Activated CD8-positive, alpha-beta T cell treated with anti-CD3 and anti-CD28 coated beads for 36 hours (primary cell): ENCODE results near the gene MYH10. TPM values are rescaled to one million over a fixed set of nuclear protein-coding genes. Genes with fewer than 3 reads are reported as not detected.
A peak's percentile ranks its signal among the peaks of the same experiment; 100 is the strongest.

Source experiments
- ATAC-seq: fragments of 200-7000 bp; cut with Tn5 transposase; one replicate; pipeline ENCODE4 v1.10.0; 2021; ENCODE audit warnings: mild to moderate bottlenecking, moderate library complexity
- CTCF ChIA-PET: fragments of 350-600 bp; sonication (Branson Sonifier 250); formaldehyde crosslinking; loops from one replicate; lab custom pipeline; 2021; ENCODE audit warnings: antibody characterized with exemption; lab: Charles Lee
- POLR2A ChIA-PET: fragments of 350-600 bp; sonication (Branson Sonifier 250); formaldehyde crosslinking; loops from one replicate; lab custom pipeline; 2021; ENCODE audit warnings: antibody characterized with exemption; lab: Charles Lee
- DNase-seq: peaks from one replicate; pipeline ENCODE4 v3.0.0-alpha.2; 2020
- H3K27ac Mint-ChIP-seq: one replicate; pipeline ENCODE4 v1.8.0; 2021; ENCODE audit warnings: mild to moderate bottlenecking, mixed read lengths
- H3K27me3 Mint-ChIP-seq: one replicate; pipeline ENCODE4 v1.8.0; 2021; ENCODE audit warnings: mixed read lengths
- H3K36me3 Mint-ChIP-seq: one replicate; pipeline ENCODE4 v1.8.0; 2021; ENCODE audit warnings: low read depth, mixed read lengths
- H3K4me1 Mint-ChIP-seq: one replicate; pipeline ENCODE4 v1.8.0; 2021; ENCODE audit warnings: low read depth, mixed read lengths
- H3K4me3 Mint-ChIP-seq: one replicate; pipeline ENCODE4 v1.8.0; 2021; ENCODE audit warnings: mild to moderate bottlenecking, moderate library complexity, mixed read lengths
- H3K9me3 Mint-ChIP-seq: one replicate; pipeline ENCODE4 v1.8.0; 2021; ENCODE audit warnings: mixed read lengths
- intact Hi-C: fragments of 100-400 bp; cut with micrococcal nuclease; formaldehyde crosslinking; loops from one replicate; pipeline ENCODE4 v1.10.0; 2022
- total RNA-seq, 2 experiments: library from RNA; stranded (reverse); gene quantifications; one replicate each; pipeline ENCODE4 v1.2.3, GENCODE V29; 2021
- TF ChIP-seq, protein P1 (sequence below): fragments of 200-600 bp; IDR thresholded peaks from one replicate; pipeline ENCODE4 v1.8.0; 2022; ENCODE audit warnings: antibody characterized with exemption, mild to moderate bottlenecking

MYH10 gene
- total RNA-seq, 2 experiments from 2014 or later: 19.9 to 23.7 TPM

- peaks cover 12% of the 10 kb centered on the region for H3K36me3 Mint-ChIP-seq
- CTCF ChIA-PET: interaction anchor here (0.7 to 2.0 kb wide), 6 partner anchors 23 to 310 kb away, joined by 3 to 7 read pairs (median 4); partner anchors contain the start of gene CCDC42
- peaks cover 27% of the 10 kb centered on the region for H3K4me1 Mint-ChIP-seq
- intact Hi-C loops: no loop called here
- DNase-seq (peak; percentile 99), ATAC-seq (peak; percentile 97)
- TF ChIP-seq, protein P1, sequence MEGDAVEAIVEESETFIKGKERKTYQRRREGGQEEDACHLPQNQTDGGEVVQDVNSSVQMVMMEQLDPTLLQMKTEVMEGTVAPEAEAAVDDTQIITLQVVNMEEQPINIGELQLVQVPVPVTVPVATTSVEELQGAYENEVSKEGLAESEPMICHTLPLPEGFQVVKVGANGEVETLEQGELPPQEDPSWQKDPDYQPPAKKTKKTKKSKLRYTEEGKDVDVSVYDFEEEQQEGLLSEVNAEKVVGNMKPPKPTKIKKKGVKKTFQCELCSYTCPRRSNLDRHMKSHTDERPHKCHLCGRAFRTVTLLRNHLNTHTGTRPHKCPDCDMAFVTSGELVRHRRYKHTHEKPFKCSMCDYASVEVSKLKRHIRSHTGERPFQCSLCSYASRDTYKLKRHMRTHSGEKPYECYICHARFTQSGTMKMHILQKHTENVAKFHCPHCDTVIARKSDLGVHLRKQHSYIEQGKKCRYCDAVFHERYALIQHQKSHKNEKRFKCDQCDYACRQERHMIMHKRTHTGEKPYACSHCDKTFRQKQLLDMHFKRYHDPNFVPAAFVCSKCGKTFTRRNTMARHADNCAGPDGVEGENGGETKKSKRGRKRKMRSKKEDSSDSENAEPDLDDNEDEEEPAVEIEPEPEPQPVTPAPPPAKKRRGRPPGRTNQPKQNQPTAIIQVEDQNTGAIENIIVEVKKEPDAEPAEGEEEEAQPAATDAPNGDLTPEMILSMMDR: no peak
- peak within 1 kb of the TSS; percentile 86 for H3K4me3 Mint-ChIP-seq
- POLR2A ChIA-PET: interaction anchor here (0.8 to 1.3 kb wide), 2 partner anchors 16 to 52 kb away, joined by 3 to 5 read pairs; no protein-coding TSS in a partner anchor
- no peaks in the 10 kb centered on the region for H3K9me3 Mint-ChIP-seq
- no peaks in the 10 kb centered on the region for H3K27me3 Mint-ChIP-seq
- peak within 1 kb of the TSS; percentile 91 for H3K27ac Mint-ChIP-seq
These were observed 195.0 kb downstream of the MYH10 start, which contains the start of gene NDEL1 for GRCh38 chr17:8435245-8436168. Gene NDEL1 (plus strand): TSS chr17:8435884. CDS start chr17:8444272, 8,388 bp downstream.

- Mint-ChIP-seq H3K4me1 (peaks cover 3% of the 10 kb centered on the region), H3K27me3 (no peaks in the 10 kb centered on the region), H3K27ac (no peak overlapping the region), H3K9me3 (no peaks in the 10 kb centered on the region), H3K4me3 (no peak overlapping the region), H3K36me3 (no peaks in the 10 kb centered on the region)
- TF ChIP-seq, protein P1: no peak
- POLR2A ChIA-PET: no interaction called here
- CTCF ChIA-PET: interaction anchor here (2.5 kb wide), 1 partner anchor 21 kb away, joined by 11 read pairs; no protein-coding TSS in a partner anchor
- DNase-seq: no peak
- intact Hi-C loops: no loop called here
- no peak for ATAC-seq
These were observed 199.6 kb downstream of the MYH10 start for GRCh38 chr17:8430966-8431365.

GRCh38 chr17:8426802-8427201, 203.7 kb downstream of the MYH10 start:
- intact Hi-C loops: no loop called here
- Mint-ChIP-seq H3K9me3 (no peaks in the 10 kb centered on the region), H3K4me3 (no peak overlapping the region), H3K27ac (no peak overlapping the region), H3K27me3 (peaks cover 8% of the 10 kb centered on the region), H3K36me3 (no peaks in the 10 kb centered on the region), H3K4me1 (no peaks in the 10 kb centered on the region)
- ATAC-seq (no peak), DNase-seq (no peak)
- CTCF ChIA-PET: no interaction called here
- POLR2A ChIA-PET: no interaction called here
- TF ChIP-seq, protein P1: no peak

DNA sequence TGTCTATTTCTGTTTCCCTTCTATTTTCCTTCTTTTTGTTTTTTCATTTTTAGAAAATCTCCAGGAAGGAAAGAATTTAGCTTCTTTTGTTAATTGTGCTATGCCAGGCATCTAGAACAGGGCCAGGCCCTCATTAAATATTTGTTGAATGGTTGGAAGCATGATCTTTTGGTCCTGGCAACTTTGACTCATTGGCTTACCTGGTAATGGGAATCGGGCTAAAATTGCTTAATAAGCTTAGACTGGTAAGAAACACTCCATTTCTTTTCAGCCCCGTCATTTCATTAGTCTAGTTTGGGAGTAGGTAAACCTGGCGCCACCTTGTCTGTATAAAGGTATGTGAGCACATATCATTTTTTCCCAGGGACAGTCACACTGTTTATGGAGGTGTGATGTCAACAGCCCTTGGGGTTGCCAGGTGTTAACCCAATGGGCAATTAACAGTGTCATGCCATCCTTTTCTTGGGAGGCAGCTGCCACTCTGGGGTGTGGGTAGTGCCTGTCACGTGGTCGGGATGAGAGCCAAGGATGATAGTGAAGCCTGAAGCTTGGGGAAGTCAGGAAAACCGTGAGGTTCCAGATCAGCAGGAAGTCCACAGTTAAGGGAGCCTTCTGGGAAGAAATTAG, 204.3 kb downstream of the MYH10 start:
- CTCF ChIA-PET: interaction anchor here (1.7 kb wide), 1 partner anchor 360 kb away, joined by 5 read pairs; no protein-coding TSS in a partner anchor
- Mint-ChIP-seq H3K36me3 (no peaks in the 10 kb centered on the region), H3K4me1 (no peaks in the 10 kb centered on the region), H3K9me3 (no peaks in the 10 kb centered on the region), H3K27ac (no peak overlapping the region), H3K27me3 (peaks cover 8% of the 10 kb centered on the region), H3K4me3 (no peak overlapping the region)
- no peak for ATAC-seq
- TF ChIP-seq, protein P1: no peak
- DNase-seq: no peak
- POLR2A ChIA-PET: interaction anchor here (0.8 kb wide), 1 partner anchor 492 kb away, joined by 3 read pairs; no protein-coding TSS in a partner anchor
- intact Hi-C loops: no loop called here

Other genes starting within 250 kb of the MYH10 start
- gene RPL26, start 247.5 kb downstream of the MYH10 start, total RNA-seq: 1,000 to 10,000 TPM; 3,141 to 3,176 TPM
- under 1 TPM; 0.11 TPM for gene RNF222, start 232.9 kb downstream of the MYH10 start, total RNA-seq
- 10 to 100 TPM; 48.1 to 53.9 TPM for gene NDEL1, start 194.8 kb downstream of the MYH10 start, total RNA-seq
- gene CCDC42, start 114.1 kb upstream of the MYH10 start, total RNA-seq: under 1 TPM; 0.38 to 0.65 TPM
- gene SPDYE4, start 127.8 kb upstream of the MYH10 start, total RNA-seq: not detected
- gene MFSD6L, start 168.6 kb upstream of the MYH10 start, total RNA-seq: under 1 TPM; 0.20 to 0.22 TPM
- gene PIK3R6, start 236.9 kb upstream of the MYH10 start, total RNA-seq: 1 to 10 TPM; 3.8 to 3.9 TPM